ENCODE results near the gene CHRNA7.
"Not testable (repeated sequence)": the region's sequence is repeated elsewhere in the genome, so short reads cannot be mapped to it uniquely, and the experiment has no call there.

- not testable (repeated sequence) for TF ChIP-seq ATF1 (CRISPR knock-in tag; IDR thresholded peaks at IDR 0.05); STAT6 (CRISPR knock-in tag; conservative IDR thresholded peaks at IDR 0.05; ENCODE audit: low read depth)
- TF ChIP-seq, protein P1, sequence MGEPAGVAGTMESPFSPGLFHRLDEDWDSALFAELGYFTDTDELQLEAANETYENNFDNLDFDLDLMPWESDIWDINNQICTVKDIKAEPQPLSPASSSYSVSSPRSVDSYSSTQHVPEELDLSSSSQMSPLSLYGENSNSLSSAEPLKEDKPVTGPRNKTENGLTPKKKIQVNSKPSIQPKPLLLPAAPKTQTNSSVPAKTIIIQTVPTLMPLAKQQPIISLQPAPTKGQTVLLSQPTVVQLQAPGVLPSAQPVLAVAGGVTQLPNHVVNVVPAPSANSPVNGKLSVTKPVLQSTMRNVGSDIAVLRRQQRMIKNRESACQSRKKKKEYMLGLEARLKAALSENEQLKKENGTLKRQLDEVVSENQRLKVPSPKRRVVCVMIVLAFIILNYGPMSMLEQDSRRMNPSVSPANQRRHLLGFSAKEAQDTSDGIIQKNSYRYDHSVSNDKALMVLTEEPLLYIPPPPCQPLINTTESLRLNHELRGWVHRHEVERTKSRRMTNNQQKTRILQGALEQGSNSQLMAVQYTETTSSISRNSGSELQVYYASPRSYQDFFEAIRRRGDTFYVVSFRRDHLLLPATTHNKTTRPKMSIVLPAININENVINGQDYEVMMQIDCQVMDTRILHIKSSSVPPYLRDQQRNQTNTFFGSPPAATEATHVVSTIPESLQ (CRISPR knock-in tag; IDR thresholded peaks at IDR 0.05) = not testable (repeated sequence)
- TF ChIP-seq, protein P2, sequence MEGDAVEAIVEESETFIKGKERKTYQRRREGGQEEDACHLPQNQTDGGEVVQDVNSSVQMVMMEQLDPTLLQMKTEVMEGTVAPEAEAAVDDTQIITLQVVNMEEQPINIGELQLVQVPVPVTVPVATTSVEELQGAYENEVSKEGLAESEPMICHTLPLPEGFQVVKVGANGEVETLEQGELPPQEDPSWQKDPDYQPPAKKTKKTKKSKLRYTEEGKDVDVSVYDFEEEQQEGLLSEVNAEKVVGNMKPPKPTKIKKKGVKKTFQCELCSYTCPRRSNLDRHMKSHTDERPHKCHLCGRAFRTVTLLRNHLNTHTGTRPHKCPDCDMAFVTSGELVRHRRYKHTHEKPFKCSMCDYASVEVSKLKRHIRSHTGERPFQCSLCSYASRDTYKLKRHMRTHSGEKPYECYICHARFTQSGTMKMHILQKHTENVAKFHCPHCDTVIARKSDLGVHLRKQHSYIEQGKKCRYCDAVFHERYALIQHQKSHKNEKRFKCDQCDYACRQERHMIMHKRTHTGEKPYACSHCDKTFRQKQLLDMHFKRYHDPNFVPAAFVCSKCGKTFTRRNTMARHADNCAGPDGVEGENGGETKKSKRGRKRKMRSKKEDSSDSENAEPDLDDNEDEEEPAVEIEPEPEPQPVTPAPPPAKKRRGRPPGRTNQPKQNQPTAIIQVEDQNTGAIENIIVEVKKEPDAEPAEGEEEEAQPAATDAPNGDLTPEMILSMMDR (IDR thresholded peaks at IDR 0.05) = not testable (repeated sequence)
- TF ChIP-seq, protein P3, sequence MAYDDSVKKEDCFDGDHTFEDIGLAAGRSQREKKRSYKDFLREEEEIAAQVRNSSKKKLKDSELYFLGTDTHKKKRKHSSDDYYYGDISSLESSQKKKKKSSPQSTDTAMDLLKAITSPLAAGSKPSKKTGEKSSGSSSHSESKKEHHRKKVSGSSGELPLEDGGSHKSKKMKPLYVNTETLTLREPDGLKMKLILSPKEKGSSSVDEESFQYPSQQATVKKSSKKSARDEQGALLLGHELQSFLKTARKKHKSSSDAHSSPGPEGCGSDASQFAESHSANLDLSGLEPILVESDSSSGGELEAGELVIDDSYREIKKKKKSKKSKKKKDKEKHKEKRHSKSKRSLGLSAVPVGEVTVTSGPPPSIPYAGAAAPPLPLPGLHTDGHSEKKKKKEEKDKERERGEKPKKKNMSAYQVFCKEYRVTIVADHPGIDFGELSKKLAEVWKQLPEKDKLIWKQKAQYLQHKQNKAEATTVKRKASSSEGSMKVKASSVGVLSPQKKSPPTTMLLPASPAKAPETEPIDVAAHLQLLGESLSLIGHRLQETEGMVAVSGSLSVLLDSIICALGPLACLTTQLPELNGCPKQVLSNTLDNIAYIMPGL (CRISPR knock-in tag; IDR thresholded peaks at IDR 0.05) = not testable (repeated sequence)
Observed at GRCh38 chr15:32196206-32196605, 165.9 kb downstream of the CHRNA7 start.
